Stimulated activated naive CD8-positive, alpha-beta T cell treated with anti-CD3 and anti-CD28 coated beads, Interleukin-15, amount 100 ng/mL, for 72 hours (primary cell): ENCODE results near the gene LMF1.
"Not testable (repeated sequence)": the region's sequence is repeated elsewhere in the genome, so short reads cannot be mapped to it uniquely, and the experiment has no call there.

Source experiments
- ATAC-seq: fragments of 150-1000 bp; cut with Tn5 transposase; 2 replicates; pipeline ENCODE4 v1.10.0; 2021; ENCODE audit warnings: mild to moderate bottlenecking, moderate library complexity
- DNase-seq, 2 donors: peaks; one replicate each; pipeline ENCODE4 v3.0.0; 2021 to 2022
- H3K27ac Mint-ChIP-seq, 2 donors: one replicate each; pipeline ENCODE4 v1.8.0; 2022; ENCODE audit warnings: mild to moderate bottlenecking in 2 of 2, mixed read lengths in 2 of 2, moderate library complexity in 2 of 2
- H3K27me3 Mint-ChIP-seq: one replicate; pipeline ENCODE4 v1.8.0; 2022; ENCODE audit warnings: mixed read lengths
- H3K4me1 Mint-ChIP-seq: one replicate; pipeline ENCODE4 v1.8.0; 2022; ENCODE audit warnings: mild to moderate bottlenecking, mixed read lengths
- H3K4me3 Mint-ChIP-seq, 2 donors: one replicate each; pipeline ENCODE4 v1.8.0; 2022; ENCODE audit warnings: mild to moderate bottlenecking in 2 of 2, mixed read lengths in 2 of 2, moderate library complexity in 1 of 2
- H3K9me3 Mint-ChIP-seq, 2 donors: one replicate each; pipeline ENCODE4 v1.8.0; 2022; ENCODE audit warnings: mixed read lengths in 2 of 2

Gene LMF1

DNA sequence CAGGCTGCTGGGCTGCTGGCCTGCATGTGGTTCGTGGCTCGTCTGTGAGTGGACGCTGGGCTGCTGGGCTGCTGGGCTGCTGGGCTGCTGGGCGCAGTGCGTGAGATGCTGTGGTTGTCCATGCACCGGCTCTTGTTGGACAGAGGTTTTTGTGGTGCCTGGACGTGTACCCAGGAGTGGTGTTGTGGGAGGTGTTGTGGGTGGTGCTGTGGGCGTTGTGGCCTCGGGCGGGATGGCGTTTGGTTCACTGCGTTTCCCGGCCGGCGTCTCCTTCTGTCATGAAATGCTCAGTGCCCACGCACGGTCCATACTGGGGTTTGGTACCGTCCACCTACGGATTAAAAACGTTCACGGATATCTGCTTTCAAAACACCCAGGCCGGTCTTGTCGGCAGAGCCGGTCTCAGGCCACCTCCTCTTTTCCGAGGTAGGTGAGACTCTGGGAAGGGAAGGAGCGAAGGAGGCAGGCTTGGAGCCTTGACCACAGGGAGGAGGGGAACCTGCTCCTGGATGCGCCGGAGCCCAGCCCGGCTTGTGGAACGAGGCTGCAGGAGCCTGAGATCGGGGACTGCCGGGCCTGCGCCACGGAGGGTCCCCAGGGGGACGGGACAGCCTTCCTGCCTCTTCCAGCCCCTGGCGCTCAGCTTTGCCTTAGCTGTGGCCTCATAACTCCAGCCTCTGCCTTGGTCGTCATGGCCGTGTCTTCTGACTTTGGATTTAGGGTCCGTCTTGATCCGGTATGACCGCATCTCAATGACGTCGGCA is 140.5 kb downstream of the LMF1 start:
- no peak for DNase-seq
- Mint-ChIP-seq H3K27me3 (peaks cover 12% of the 10 kb centered on the region), H3K9me3 (no peaks in the 10 kb centered on the region), H3K4me1 (no peaks in the 10 kb centered on the region), H3K4me3 (no peak overlapping the region), H3K27ac (no peak overlapping the region)
- no peak for ATAC-seq

DNA sequence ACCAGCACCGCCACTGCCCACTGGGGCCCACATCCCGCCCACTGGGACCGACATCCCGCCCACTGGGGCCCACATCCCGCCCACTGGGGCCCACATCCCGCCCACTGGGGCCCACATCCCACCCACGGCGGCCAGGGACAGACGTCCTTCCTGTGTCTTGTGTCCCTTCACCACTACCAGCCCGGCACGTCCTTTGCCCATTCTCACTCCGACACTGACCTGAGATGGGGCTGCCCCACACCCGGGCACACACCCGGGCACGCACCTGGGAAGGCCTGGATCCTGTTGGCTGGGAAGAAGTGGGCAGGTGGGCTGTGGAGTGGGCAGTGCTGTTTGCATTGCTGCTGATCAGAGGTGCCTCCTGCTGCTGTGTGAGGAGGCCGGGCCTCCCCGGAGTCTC is 141.9 kb downstream of the LMF1 start:
- Mint-ChIP-seq H3K4me1 (no peaks in the 10 kb centered on the region), H3K4me3 (no peak overlapping the region), H3K27ac (no peak overlapping the region), H3K9me3 (no peaks in the 10 kb centered on the region), H3K27me3 (peaks cover 12% of the 10 kb centered on the region)
- no peak for ATAC-seq
- no peak for DNase-seq

DNA sequence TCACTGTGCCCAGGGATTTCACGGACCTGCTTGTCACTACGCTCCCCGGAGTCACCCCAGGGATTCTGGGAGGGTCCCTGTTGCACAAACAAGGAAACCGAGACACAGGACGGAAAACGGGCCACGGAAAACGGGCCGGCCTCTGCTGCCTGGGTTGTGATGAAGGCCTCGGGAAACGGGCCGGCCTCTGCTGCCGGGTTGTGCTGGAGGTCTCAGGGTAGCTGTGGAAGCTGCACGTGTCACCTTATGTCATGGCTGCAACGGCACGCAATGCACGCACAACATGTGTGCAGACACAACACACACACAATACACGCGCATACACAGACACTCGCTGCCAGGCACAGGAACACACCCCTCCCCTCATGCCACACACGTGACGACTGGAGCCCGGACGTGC is 143.3 kb downstream of the LMF1 start:
- ATAC-seq (no peak), DNase-seq (no peak)
- Mint-ChIP-seq H3K4me1 (no peaks in the 10 kb centered on the region), H3K4me3 (no peak overlapping the region), H3K9me3 (no peaks in the 10 kb centered on the region), H3K27ac (no peak overlapping the region), H3K27me3 (peaks cover 12% of the 10 kb centered on the region)

DNA sequence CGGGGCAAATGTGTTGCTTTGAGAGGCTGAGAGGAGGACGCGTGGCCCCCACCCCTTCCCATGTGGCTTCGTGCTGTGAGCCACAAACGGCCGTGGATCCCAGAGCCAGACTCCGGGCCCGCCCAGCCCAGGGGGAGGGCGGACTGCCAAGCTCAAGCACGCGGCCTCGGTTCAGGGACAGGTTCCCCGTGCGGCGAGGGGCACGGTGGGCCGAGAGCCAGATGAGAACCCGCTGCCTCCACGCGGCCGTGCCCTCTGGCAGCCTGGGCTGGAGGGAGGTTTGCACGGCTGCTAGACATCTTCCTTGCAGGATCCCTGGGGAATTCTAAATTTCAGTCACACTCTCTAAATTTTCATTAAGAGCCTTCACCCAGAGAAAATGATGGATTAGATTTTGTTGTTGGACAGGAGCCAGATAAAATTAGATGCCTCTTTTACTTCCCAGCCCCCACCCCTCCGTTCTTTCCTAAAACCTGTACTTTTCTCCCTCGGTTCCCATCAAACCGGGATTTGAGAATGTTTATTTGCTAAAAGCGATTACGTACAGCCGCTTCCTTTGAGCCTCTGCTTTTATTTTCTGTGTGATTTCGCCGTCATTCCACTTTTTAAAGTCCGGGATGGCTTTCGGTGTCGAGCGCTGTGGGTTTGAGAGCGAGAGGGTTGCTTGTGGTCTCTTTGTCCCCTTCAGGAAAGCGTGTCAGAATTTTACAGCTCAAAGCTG is 145.3 kb downstream of the LMF1 start:
- no peak for ATAC-seq
- peaks cover 12% of the 10 kb centered on the region for H3K27me3 Mint-ChIP-seq
- H3K9me3 Mint-ChIP-seq: no peaks in the 10 kb centered on the region
- no peaks in the 10 kb centered on the region for H3K4me1 Mint-ChIP-seq
- no peak for DNase-seq
- H3K27ac Mint-ChIP-seq: no peak overlapping the region
- no peak overlapping the region for H3K4me3 Mint-ChIP-seq

DNA sequence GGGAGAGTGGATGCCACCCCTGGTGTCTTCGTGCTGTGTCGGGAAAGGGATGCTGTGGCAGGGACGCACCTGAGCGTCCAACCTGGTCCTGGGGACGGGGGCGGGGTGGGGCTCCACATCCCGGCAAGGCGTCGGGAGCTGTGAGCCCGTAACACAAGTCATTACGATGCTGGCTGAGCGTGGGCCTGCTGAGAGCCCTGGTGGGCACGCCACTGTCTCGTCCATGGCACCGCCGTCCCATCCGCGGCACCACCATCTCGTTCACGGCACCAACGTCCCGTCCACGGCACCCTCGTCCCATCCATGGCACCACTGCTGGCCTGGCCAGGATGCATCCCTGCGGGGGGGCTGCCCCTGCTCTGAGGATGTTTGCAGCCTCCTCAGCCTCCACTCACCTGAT is 146.2 kb downstream of the LMF1 start:
- H3K9me3 Mint-ChIP-seq: no peaks in the 10 kb centered on the region
- DNase-seq: no peak
- no peak overlapping the region for H3K4me3 Mint-ChIP-seq
- H3K27me3 Mint-ChIP-seq: peaks cover 13% of the 10 kb centered on the region
- ATAC-seq: no peak
- no peak overlapping the region for H3K27ac Mint-ChIP-seq
- H3K4me1 Mint-ChIP-seq: peaks cover 8% of the 10 kb centered on the region

DNA sequence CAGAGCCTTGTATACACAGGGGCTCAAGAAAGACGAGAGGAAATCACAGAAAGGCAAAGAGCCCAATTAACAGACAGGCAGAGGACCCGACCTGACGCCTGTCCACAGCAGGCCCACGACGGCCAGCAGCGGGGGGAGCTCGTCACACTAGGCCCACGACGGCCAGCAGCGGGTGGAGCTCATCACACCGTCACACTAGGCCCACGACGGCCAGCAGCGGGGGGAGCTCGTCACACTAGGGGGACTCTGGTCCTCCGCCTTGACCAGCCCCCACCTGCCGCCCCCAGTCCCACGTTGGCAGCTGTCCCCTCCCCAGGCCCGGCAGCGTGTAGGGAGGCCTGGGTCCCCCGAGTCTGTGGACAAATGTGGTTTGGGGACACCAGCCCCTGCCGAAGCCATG is 146.6 kb downstream of the LMF1 start:
- Mint-ChIP-seq H3K27me3 (peaks cover 12% of the 10 kb centered on the region), H3K9me3 (no peaks in the 10 kb centered on the region), H3K4me3 (no peak overlapping the region), H3K4me1 (peaks cover 10% of the 10 kb centered on the region), H3K27ac (no peak overlapping the region)
- DNase-seq (no peak), ATAC-seq (no peak)

DNA sequence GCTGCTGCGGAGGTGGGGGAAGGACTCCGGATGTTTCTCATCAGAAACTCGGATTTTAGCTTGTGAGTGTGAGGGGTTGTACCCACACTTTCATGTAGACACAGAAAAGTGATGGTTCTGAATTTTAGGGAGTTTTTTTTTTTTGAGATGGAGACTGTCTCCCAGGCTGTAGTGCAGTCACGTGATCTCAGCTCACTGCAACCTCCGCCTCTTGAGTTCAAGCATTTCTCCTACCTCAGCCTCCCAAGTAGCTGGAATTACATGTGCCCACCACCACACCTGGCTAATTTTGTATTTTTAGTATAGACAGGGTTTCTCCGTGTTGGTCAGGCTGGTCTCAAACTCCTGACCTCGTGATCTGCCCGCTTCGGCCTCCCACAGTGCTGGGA is 147.9 kb downstream of the LMF1 start:
- H3K27ac Mint-ChIP-seq: no peak overlapping the region
- peaks cover 10% of the 10 kb centered on the region for H3K4me1 Mint-ChIP-seq
- no peak for DNase-seq
- no peaks in the 10 kb centered on the region for H3K9me3 Mint-ChIP-seq
- no peak overlapping the region for H3K4me3 Mint-ChIP-seq
- ATAC-seq: no peak
- peaks cover 12% of the 10 kb centered on the region for H3K27me3 Mint-ChIP-seq

DNA sequence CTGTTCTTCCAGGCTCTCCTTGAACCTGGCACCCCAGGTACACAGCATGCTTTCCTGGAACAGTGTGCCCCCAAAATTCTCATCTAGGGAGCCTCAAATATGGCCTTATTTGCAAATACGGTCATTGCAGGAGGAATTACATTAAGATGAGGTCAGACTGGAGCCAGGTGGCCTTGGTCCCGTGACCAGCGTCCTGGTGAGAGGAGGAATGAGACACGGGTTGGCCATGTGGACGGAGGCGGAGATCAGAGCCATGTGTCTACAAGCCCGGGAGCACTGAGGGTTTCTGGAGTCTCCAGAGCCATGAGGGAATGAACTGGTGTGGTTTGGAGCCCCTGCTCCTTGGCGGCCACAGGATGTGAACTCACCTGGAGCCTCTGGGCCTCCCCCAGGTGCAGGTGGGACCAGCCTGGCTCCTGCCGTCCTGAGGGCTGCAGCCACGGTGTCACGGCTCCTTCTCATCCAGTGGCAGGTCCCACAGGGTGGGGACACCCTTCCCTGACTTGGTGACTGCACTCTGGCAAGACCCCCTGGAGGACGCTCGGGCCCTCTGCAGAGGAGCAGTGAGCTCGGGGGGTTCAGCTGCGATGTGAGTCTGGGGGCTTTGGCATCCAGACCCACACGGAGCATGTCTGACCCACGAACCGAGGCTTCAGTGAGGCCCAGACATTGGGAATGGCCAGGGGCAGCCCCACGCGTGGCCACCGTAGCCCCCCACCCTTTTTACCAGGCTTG is 148.4 kb downstream of the LMF1 start:
- Mint-ChIP-seq H3K27ac (no peak overlapping the region), H3K4me1 (peaks cover 10% of the 10 kb centered on the region), H3K27me3 (peaks cover 12% of the 10 kb centered on the region), H3K4me3 (no peak overlapping the region), H3K9me3 (no peaks in the 10 kb centered on the region)
- ATAC-seq: no peak
- DNase-seq: no peak

DNA sequence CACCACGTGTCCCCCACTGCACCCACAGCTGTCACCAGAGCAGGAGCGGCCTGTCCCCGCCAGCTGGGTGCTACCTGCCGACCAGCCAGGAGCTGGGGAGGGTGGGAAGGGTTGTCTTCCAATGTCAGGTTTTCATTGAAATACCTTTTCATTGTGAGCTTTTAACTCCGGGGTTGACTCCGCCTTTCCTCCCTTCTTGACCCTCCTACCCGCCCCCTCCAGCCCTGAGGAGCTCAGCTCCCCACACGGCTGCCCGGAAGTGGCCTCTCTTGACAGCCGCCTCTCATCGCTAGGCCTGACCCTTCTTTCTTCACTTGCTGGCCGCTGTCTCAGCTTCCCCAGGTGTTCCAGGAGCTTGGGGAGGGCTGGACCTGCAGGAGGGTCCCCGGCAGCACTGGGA is 149.0 kb downstream of the LMF1 start:
- DNase-seq: no peak
- peaks cover 10% of the 10 kb centered on the region for H3K4me1 Mint-ChIP-seq
- H3K9me3 Mint-ChIP-seq: no peaks in the 10 kb centered on the region
- ATAC-seq: no peak
- no peak overlapping the region for H3K4me3 Mint-ChIP-seq
- peaks cover 12% of the 10 kb centered on the region for H3K27me3 Mint-ChIP-seq
- H3K27ac Mint-ChIP-seq: no peak overlapping the region

DNA sequence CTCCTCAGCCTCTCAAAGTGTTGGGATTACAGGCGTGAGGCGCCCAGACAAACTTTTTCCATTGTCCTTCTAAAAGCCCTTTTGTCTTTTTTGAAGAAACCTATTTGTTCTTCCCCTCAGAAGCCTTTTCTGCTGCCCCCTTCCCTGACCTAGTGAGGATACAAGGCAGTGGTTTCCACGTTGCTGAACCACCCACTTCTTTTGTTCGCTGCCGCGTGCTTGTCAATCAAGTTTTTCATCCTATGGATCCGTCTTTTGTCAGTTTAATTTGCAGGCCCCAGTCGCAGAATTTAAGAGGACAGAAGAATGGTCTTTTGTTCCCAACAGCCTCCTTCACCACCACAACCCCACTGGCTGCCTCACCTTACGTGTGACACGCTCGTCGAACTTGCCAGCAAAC is 150.0 kb downstream of the LMF1 start:
- DNase-seq (no peak), ATAC-seq (no peak)
- H3K4me3 Mint-ChIP-seq: no peak overlapping the region
- H3K9me3 Mint-ChIP-seq: no peaks in the 10 kb centered on the region
- no peak overlapping the region for H3K27ac Mint-ChIP-seq
- peaks cover 10% of the 10 kb centered on the region for H3K4me1 Mint-ChIP-seq
- H3K27me3 Mint-ChIP-seq: peaks cover 12% of the 10 kb centered on the region

DNA sequence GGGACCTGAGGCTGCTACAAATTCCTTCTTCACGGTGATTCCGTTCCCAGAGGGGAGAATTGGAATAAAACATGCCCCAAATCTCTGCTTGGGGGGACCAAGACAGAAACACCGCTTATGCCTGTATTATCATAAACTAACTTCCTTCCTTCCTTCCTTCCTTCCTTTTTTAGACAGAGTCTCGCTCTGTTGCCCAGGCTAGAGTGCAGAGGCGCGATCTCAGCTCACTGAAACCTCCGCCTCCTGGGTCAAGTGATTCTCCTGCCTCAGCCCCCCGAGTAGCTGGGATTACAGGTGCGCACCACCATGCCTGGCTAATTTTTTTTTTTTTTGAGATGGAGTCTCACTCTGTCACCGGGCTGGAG is 150.8 kb downstream of the LMF1 start:
- Mint-ChIP-seq H3K27me3 (peaks cover 12% of the 10 kb centered on the region), H3K4me1 (peaks cover 10% of the 10 kb centered on the region), H3K4me3 (peak overlapping the region in 1 of 2 donors; percentile 32)
- not testable (repeated sequence) for H3K9me3 Mint-ChIP-seq, DNase-seq, ATAC-seq, H3K27ac Mint-ChIP-seq

DNA sequence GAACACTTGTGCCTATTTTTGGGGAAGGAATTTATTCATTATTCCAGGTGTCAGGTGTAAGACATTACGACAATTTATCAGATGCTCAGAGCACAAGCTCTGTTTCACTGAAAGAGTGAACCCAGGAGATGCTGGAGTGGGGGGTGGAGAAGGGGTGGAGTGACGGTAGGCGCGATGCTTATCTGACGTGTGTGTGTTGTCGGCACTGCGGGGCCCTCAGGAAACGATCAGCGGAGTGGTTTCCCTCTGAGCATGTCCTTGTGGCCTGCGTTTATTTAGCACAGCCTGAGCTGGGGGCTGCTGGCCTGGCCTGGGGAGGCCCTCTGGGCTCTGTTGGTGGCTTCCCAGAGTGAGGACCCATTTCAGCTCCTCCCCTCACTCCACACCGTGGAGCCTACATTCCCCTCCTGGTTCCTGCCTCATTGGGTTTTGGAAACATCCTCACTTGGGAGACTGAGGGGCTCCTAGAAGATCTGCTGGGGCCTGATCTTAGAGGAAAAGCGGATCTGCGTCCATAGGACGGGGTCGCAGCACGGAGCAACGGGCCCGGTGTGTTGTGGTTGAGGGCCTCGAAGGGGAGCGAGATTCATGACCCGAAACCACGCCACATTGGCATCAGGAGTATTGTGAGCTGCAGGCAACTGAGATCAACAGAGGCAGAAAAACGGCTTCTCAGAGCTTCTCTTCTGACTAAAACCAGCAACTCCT is 151.3 kb downstream of the LMF1 start:
- Mint-ChIP-seq H3K27ac (no peak overlapping the region), H3K27me3 (peaks cover 12% of the 10 kb centered on the region), H3K9me3 (no peaks in the 10 kb centered on the region), H3K4me1 (peaks cover 10% of the 10 kb centered on the region), H3K4me3 (peak overlapping the region in 1 of 2 donors; percentile 13)
- ATAC-seq (peak; percentile 71), DNase-seq (no peak)

DNA sequence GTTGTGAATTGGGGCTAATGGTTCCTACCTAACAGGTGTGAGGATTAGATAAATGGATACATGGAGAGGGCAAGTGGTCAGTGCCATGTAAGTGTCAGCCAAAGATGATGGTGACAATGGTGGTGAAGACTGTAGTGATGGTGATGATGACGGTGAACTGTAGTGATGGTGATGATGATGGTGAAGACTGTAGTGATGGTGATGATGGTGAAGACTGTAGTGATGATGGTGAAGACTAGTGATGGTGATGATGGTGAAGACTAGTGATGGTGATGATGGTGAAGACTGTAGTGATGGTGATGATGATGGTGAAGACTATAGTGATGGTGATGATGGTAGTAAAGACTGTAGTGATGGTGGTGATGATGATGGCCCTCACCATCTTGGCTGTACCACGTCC is 152.2 kb downstream of the LMF1 start:
- peaks cover 17% of the 10 kb centered on the region for H3K27me3 Mint-ChIP-seq
- no peak overlapping the region for H3K27ac Mint-ChIP-seq
- no peaks in the 10 kb centered on the region for H3K9me3 Mint-ChIP-seq
- peaks cover 10% of the 10 kb centered on the region for H3K4me1 Mint-ChIP-seq
- DNase-seq (no peak), ATAC-seq (no peak)
- no peak overlapping the region for H3K4me3 Mint-ChIP-seq

DNA sequence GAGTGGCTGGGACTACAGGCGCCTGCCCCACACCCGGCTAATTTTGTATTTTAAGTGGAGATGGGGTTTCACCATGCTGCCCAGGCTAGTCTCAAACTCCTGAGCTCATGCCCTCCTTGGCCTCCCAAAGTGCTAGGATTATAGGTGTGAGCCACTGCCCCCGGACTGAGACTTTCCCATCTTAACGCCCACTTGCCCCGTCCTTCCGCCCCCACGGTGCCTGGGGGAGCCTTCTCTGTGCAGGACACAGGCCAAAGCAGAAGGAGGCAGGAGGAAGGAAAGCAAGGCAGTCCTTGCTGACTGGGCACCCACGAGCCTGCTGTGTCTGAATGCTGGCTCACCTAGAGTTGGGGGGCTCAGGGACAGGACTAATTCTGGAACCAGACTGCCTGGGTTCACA is 152.7 kb downstream of the LMF1 start:
- Mint-ChIP-seq H3K4me3 (no peak overlapping the region), H3K27ac (no peak overlapping the region), H3K4me1 (peaks cover 11% of the 10 kb centered on the region), H3K9me3 (no peaks in the 10 kb centered on the region), H3K27me3 (peaks cover 22% of the 10 kb centered on the region)
- ATAC-seq (no peak), DNase-seq (no peak)

DNA sequence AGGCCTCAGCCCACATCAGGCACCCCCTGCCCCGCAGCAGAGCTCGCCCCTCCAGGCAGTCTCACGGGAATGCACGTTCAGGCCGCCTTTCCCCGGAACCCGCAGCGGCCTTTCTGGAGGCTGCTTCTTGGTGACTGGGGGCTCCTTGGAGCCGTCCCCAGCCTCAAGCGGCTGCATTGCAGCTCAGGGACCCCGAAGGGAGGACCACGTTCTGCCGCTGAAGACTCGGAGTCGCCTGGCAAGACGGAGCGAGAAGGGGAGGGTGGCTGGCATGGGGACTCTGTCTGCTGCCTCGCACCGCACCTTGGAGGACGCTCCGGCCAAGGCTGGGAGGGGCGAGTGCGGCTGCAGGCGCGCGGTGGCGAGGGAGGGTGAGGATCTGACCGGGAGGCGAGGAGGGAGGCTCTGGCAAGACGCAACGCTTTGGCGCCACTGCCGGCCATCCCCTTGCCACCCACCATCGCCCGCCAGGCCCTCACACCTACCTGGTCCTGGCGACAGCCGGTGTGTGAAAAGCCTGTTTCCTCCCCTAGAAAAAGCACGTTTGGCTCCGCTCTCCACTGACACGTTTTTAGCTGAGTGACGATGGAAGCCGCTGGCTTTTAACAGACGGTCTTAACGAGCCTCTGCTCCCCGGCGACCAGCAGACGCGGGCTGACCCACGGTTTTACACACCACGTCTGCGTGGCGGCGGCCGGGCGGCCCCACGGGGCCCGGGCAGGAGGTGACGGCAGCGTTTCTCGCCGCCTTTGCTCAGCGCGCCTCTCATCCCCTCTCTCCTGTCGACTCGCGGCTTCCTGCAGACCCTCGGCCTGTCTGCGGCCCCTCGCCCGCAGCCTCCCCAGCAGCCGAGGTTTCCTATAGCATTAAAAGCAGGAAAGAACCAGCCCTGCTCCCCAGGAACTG is 153.5 kb downstream of the LMF1 start:
- no peak for DNase-seq

More for the DNA sequence above, 153.5 kb downstream of the LMF1 start:
- H3K27ac Mint-ChIP-seq: no peak overlapping the region
- ATAC-seq: no peak
- H3K4me3 Mint-ChIP-seq: peak overlapping the region in 1 of 2 donors; percentile 24
- peaks cover 27% of the 10 kb centered on the region for H3K27me3 Mint-ChIP-seq
- no peaks in the 10 kb centered on the region for H3K9me3 Mint-ChIP-seq
- peaks cover 15% of the 10 kb centered on the region for H3K4me1 Mint-ChIP-seq
